Germinal center (tissue), 1 donor: ENCODE data around the gene EXD3.
A peak's percentile ranks its signal among the peaks of the same experiment; 100 is the strongest.
"Not testable (repeated sequence)": the region's sequence is repeated elsewhere in the genome, so short reads cannot be mapped to it uniquely, and the experiment has no call there.

Source experiments
- DNase-seq: peaks from one replicate; pipeline ENCODE4 v3.0.0; 2012; ENCODE audit warnings: mixed read lengths, low spot score

The EXD3 gene

DNA sequence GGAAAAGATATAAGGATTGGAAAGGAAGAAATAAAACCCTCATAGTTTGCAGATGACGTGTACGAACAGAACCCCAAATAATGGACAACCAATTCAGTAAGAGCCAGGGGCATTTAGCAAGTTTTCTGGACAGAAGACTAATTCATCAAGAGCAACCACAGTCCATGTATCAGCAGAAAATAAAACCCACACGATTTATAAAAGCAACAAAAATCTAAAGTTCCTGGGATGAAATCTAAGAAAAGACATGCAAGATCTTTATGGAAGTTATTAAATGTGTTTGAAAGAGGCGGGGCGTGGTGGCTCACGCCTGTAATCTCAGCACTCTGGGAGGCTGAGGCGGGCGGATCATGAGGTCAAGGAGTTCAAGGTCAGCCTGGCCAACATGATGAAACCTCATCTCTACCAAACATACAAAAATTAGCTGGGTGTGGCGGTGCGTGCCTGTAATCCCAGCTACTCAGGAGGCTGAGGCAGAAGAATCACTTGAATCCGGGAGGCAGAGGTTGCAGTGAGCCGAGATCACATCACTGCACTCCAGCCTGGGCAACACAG lies 83.0 kb downstream of the EXD3 start:
- not testable (repeated sequence) for DNase-seq

DNA sequence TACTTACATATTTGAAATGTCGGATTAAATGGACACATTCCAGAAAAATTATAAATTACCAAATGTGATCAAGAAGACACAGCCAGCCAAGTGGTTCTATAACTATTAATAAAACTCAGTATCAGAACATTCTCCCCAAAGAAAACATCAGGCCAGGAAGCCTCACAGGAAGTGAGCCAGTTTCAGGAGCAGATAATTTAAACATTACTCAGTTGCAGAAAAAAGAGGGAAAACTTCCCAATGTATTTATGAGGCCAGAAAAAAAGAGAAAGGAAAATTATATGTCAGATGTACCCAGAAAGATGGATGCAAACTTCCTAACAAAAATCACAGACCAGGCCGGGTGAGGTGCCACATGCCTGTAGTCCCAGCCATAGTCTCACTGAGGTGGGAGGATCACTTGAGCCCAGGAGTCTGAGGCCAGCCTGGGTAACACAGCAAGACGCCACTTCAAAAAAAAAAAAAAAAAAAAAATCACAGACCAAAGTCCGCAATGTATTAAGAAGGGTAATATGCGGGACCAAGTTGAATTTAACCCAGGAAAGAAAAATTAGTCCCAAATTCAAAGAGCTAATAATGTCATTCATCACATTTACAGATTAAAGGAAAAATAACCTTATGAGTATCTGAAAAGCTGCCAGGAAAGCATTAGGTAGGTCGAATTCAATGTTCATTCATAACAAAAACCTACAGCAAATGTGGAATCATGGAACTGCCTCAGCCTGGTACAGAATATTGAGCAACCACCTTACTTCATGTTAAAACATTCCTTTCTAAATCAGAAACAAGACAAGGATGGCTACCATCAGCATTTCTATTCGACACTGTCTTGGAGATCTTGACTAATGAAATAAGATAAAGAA lies 83.7 kb downstream of the EXD3 start:
- DNase-seq: no peak

DNA sequence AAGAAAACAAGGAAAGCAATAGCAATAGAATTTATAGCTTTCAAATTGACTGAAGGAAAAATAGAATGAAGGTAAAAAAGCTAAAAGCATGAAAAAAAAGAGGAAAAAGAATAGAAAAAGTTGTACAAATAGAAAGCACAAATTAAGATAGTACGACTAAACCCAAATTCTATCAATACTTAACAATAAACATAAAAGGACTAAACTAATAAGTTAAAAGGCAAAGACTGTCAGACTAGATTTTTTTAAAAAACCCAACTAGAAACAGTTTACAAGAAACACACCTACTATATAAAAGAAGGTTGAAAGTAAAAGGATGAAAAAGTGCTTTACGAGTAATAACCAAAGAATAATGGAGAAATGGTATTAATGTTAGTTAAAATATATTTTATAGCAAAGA lies 86.2 kb downstream of the EXD3 start:
- DNase-seq: no peak

DNA sequence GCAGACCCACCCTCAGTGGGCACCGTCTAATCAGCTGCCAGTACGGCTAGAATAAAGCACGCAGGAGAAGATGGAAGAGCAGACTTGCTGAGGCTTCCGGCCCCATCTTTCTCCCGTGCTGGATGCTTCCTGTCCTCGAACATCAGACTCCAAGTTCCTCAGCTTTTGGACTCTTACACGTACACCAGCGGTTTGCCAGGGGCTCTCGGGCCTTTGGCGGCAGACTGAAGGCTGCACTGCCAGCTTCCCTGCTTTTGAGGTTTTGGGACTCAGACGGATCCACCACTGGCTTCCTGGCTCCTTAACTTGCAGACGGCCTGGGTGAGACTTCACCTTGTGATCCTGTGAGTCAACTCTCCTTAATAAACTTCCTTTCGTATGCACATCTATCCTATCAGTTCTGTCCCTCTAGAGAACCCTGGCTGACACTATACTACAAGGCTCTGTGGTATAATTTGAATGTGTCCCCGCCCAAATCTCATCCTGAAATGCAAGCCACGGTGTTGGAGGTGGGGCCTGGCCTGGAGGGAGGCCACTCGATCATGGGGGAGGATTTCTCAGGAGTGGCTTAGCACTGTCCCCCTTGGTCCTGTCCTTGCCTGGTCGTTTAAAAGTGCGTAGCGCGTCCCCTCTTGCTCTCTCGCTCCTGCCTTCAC lies 89.8 kb downstream of the EXD3 start:
- DNase-seq: no peak

DNA sequence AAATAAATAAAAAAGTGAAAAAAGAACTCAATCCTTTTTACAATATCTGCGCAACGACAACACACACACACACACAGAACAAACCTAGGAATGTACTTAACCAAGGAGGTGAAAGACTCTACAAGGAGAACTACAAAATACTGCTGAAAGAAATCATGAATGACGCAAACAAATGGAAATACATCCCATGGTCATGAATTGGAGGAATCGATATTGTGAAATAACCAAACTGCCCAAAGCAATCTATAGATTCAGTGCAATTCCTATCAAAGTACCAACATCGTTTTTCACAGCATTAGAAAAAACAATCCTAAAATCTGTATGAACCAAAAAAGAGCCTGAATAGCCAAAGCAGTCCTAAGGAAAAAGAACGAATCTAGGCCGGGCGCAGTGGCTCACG lies 91.0 kb downstream of the EXD3 start:
- no peak for DNase-seq

DNA sequence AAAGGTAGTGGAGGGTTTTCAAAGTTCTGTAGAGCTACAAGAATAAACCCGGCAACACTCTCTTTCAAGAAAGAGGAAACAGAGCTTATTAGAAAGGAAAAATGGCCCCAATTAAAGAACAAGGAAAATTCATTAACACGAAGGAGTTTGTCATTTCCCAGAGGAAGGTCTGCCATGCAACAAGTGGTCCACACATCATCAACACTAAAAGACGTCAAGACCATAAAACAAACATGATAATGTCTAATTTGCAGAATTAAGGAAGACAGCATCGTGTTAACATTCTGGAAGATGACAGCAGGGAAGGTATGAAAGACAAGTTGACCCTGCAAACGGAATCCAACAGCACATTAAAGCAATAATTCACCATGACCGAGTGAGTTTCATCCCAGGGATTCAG lies 92.3 kb downstream of the EXD3 start:
- DNase-seq: no peak

DNA sequence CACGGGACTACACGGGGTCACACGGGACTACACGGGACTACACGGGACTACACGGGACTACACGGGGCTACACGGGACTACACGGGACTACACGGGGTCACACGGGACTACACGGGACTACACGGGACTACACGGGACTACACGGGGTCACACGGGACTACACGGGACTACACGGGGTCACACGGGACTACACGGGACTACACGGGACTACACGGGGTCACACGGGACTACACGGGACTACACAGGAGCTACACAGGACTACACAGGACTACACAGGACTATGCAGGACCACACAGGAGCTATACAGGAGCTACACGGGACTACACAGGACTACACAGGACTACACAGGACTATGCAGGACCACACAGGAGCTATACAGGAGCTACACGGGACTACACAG lies 93.4 kb downstream of the EXD3 start:
- DNase-seq: not testable (repeated sequence)

DNA sequence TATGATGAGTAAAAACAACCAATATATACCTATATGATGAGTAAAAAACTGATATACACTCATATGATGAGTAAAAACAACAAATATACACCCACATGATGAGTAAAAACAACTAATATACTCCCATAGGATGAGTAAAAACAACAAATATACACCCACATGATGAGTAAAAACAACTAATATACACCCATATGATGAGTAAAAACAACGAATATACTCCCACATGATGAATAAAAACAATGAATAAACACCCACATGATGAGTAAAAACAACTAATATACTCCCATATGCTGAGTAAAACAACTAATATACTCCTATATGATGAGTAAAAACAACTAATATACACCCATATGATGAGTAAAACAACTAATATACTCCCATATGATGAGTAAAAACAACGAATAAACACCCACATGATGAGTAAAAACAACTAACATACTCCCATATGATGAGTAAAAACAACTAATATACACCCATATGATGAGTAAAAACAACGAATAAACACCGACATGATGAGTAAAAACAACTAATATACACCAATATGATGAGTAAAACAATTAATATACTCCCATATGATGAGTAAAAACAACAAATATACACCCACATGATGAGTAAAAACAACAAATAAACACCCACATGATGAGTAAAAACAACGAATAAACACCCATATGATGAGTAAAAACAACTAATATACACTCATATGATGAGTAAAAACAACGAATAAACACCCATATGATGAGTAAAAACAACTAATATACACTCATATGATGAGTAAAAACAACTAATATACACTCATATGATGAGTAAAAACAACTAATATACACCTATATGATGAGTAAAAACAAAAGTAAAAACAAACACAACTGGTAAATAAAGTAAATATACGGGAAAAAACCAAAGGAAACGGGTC lies 95.1 kb downstream of the EXD3 start:
- DNase-seq: not testable (repeated sequence)

DNA sequence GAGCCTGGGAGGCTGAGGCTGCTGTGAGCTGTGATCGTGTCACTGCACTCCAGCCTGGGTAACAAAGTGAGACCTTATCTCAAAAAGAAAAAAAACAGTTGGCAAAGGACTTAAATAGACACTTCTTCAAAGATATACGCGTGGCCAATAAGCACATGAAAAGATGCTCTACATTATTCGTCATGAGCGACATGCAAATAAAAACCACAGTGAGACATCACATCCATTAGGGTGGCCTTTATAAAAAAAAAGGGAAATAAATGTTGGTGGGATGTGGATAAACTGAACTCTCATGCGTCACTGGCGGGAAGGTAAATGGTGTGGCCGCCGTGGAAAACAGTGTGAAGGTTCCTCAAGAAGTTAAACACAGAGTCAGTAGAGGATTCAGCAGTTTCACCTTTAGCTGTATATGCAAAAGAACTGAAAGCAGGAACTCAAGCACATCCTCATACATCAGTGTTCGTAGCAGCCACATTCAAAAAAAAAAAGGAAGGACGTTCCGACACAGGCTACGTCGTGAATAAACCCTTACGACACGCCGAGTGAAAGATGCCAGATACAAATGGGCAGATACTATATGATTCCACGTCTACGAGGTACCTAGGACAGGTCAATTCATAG lies 96.4 kb downstream of the EXD3 start:
- DNase-seq: no peak

DNA sequence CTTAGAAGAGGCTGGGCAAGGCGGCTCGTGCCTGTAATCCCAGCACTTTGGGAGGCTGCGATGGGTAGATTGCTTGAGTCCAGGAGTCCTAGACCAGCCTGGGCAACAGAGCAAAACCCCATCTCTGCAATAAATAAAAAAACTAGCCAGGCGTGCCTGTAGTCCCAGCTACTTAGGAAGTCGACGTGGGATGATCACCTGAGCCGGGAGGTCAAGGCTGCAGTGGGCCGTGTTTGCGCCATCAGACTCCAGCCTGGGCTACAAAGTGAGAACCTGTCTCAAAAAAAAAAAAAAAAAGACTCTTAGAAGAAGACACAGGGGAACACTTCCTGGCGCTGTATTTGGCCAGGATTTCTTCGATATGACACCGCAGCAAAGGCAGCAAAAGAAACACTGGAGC lies 97.2 kb downstream of the EXD3 start:
- DNase-seq: no peak

DNA sequence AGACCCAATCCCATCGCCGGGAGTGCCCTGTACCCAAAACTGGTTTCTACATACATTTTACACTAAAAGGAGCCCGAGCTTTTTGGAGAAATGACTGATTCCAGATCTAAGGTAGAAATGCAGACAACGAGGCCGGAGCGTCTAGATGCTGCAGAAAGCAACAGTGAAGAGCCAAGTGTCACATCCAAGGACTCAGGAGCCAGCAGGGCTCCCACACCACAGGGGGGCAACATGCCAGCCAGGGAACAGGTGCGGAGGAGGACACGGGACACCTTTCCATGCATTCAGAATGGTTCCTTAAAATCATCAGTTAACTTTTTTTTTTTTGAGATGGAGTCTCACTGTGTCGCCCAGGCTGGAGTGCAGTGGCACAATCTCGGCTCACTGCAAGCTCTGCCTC lies 97.8 kb downstream of the EXD3 start:
- no peak for DNase-seq

DNA sequence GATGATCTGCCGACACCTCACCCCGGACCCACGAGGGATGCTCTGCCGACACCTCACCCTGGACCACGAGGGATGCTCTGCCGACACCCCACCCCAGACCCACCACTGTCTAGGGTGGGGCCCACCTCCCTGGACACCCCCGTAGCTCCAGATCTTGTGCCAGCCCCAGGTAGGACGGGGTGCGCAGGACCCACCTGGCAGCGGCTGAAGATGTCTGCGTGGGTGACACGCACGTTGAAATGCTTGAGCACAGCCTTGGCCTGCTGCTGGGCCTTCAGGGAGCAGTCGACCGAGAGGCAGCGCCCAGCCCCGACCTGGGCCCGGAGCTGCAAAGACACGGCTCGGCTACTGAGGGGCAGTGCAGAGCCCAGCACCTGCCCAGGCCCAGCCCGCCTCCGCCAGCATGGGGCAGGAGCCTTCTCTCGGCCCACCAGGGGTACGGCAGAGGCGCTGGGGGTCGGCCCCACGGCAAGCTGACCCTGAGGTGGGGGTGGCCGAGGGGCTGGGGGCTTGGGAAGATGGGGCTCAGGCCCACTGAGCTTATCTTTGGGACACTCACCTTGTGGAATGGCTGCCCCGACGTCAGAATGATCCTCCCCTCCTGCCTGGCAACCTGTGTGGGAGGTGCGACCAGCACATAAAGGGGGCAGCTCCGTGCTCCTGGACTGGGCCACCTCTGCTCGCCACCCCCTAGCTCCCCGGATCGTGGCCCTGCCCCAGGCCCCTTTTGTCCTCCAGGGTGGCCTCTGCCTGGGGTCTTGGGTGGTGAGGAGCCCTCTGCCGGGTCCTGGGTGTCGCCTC lies 99.2 kb downstream of the EXD3 start:
- DNase-seq: no peak

DNA sequence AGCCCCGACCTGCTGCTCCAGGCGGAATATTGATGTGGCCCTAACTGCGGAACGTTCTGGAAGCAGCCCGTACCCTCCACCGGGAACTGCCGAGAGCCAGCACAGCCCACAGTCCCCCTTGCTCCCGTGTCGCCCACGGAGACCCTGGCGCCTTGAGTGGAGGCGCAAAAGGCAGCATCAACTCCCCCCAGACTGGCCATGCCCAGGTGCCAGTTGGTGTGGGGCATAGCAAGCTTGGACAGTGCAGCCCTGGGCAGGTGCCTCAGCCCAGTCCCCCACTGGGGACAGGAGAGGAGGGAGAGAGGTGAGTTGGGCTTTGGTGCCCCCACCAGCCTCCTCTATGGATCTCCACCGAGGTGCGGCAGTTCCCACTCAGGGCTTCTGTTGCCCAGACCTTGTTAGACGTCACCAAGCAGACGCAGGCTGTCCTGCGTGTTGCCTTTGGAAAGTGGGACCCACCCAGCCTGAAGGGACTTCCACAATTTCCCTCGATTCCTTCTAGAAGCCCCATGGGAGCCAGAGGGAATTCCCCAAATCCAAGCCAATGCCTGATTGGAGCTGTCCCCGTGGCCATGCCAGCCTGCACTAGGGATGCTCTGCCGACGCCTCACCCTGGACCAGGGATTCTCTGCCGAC lies 101.1 kb downstream of the EXD3 start:
- DNase-seq: no peak

DNA sequence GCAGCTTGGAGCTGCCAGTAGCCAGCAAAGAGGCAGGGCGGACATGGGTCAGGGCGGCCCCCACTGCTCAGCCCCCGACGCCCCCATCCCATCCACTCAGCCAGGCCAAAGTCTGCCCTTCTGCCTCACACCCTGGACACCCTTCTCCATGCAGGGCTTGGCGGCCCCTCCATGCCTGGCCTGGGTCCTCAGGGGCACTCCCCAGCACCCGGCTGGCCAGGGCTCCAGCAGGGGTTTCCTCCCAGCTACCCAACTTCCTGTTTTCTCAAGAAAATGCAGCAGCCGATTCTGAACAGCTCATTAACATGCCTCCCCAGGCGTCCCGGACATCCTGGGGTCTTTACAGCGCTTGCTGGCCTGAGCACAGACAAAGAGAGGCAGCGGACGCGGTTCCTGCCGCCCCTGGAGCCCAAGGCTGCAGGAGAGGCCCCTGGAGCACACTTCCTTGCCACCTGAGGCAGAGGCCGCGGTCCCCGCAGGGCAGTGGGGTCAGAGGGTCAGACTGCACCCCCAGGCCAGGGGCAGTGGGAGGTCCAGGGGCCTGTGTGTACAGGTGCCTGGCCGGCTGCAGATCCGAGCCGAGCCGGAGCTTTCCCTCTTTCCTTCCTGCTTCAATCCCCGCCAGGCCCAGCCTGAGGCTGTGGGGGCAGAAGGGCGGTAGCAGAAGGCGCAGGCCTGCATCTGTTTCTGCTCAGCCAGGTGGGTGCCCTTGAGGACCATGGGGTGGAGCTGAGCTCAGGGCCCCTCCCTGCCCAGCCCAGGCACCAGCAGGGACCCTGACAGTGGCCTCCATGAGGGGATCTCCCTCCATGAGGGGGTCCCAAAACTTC lies 102.2 kb downstream of the EXD3 start:
- peak; percentile 79 for DNase-seq

DNA sequence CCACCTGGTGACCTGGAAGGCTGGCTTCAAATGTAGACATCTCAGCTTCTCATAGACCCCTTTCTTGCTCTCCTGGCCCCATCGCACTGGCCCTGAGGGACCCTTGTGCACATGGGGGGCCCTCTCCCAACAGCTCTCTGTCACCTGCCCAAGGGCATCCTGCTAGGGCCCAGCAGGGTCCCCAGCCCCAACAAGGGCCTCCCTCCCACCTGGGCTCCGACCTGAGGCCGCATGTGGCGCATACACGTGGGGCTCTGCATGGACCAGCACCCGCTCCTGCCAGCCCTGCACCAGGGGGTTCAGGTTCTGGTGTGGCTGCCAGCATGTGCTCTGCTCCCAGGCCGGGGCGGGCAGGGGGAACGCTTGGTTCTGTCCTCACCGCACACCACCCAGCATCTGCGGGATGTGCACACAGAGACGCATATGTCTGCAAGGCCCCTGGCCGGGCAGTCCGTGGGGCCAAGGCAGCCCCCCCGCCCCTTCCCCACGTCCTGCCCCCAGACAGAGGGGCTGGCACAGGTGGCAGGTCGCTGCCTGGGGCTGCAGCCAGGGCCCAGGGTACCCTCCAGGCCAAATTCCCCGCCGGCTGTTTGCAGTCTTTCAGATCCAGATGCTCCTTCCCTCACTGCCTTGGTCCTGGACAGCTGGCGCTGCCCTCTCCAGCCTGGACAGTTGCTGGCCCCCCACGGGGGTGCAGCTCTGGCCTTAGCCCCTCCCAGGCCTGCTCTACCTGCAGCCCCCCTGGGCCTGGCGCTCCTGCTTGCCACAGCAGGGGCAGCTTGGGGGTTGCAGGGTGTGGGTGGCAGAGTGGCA lies 103.0 kb downstream of the EXD3 start:
- peak; percentile 5 for DNase-seq

DNA sequence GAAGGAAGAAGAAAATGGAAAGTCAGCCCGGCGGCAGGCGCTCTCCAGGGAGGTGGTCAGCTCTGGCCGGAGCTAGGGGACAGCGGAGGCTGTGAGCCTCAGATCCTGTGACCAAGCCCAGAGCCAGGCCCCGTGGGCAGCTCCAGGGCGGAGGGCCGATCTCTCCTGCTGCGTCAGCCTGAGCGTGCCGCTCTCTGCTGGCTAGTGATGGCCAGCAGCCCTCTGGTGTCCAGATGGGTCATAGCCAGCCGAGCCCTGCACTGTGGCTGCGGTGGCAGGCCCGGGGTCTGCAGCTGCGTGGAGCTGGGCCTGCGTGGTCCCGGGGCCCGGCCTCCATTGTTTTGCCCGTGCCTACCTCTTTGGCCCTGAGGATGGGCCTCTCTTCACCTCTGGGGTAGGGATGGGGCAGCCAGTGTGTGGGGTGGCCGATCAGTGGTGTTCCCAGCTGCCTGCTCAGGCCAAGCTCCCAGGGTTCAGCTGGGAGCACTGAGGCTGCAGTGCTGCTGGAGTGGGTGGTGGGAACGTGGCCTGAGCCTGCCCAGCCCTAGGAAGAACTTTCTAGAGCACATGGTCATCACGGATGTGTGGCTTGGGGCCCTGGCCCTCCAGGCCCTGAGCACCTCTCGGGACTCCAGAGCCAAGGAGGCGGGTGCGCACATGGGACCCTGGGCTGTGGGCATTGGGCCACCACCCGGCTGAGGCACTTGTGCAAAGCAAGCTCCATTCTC lies 103.8 kb downstream of the EXD3 start:
- DNase-seq: no peak

DNA sequence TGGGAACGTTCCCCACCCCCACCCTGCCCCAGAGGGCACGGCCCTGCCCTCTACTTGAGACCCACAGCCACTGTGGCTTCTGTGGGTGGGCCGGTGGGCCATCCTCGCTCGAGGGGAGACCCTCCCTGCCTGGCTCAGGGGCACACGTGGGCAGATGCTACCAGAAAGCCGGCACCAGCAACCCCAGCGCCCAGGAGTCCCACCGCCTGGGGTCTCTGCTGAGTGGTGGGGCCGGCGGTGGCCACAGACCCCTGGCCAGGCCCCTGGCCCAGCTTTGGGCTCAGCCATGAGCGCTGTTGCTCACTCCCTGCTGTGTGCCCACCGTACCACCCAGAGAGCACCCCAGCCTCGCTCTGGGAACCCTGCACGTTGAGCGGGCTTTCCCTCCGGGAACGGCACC lies 104.4 kb downstream of the EXD3 start:
- no peak for DNase-seq
